Measurements from ENCODE around the gene RPL31.

GRCh38 chr2:100971221-100971620, 30.9 kb upstream of the RPL31 start:
- TF ChIP-seq EP300 (IDR thresholded peaks at IDR 0.05; ENCODE audit: borderline replicate concordance in 1 of 2, low read depth in 1 of 2, low read length in 1 of 2) (no peak), MAX (IDR thresholded peaks at IDR 0.05; ENCODE audit: low read depth) (no peak), NFIC (IDR thresholded peaks at IDR 0.05; ENCODE audit: borderline replicate concordance) (no peak), REST (IDR thresholded peaks at IDR 0.05; ENCODE audit: low read depth, low read length) (no peak), RAD21 (IDR thresholded peaks at IDR 0.05; ENCODE audit: low read length) (no peak), SMC3 (IDR thresholded peaks at IDR 0.05; ENCODE audit: low read depth, low read length) (no peak), EZH2phosphoT487 (IDR thresholded peaks at IDR 0.05; ENCODE audit: borderline replicate concordance, low read depth) (no peak), ELF1 (IDR thresholded peaks at IDR 0.05) (no peak), GABPA (IDR thresholded peaks at IDR 0.05; ENCODE audit: low read depth) (no peak), SIN3A (IDR thresholded peaks at IDR 0.05; ENCODE audit: borderline replicate concordance, low read depth, low read length) (no peak), MXI1 (IDR thresholded peaks at IDR 0.05; ENCODE audit: low read depth, low read length) (no peak), POLR2AphosphoS5 (IDR thresholded peaks at IDR 0.05; ENCODE audit: low read depth, low read length) (no peak), RXRA (IDR thresholded peaks at IDR 0.05; ENCODE audit: borderline replicate concordance, low read depth) (no peak)
- TF ChIP-seq, protein P1, sequence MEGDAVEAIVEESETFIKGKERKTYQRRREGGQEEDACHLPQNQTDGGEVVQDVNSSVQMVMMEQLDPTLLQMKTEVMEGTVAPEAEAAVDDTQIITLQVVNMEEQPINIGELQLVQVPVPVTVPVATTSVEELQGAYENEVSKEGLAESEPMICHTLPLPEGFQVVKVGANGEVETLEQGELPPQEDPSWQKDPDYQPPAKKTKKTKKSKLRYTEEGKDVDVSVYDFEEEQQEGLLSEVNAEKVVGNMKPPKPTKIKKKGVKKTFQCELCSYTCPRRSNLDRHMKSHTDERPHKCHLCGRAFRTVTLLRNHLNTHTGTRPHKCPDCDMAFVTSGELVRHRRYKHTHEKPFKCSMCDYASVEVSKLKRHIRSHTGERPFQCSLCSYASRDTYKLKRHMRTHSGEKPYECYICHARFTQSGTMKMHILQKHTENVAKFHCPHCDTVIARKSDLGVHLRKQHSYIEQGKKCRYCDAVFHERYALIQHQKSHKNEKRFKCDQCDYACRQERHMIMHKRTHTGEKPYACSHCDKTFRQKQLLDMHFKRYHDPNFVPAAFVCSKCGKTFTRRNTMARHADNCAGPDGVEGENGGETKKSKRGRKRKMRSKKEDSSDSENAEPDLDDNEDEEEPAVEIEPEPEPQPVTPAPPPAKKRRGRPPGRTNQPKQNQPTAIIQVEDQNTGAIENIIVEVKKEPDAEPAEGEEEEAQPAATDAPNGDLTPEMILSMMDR (IDR thresholded peaks at IDR 0.05): no peak

All from SK-N-SH (cell line).